Activated CD8-positive, alpha-beta T cell treated with anti-CD3 and anti-CD28 coated beads, Interleukin-2, amount 10 ng/mL, durations not matched to agents 7 days and 5 days (primary cell): ENCODE results near the gene IL12RB2. TPM values are rescaled to one million over a fixed set of nuclear protein-coding genes. Genes with fewer than 3 reads are reported as not detected.
A peak's percentile ranks its signal among the peaks of the same experiment; 100 is the strongest.
"Not testable (repeated sequence)": the region's sequence is repeated elsewhere in the genome, so short reads cannot be mapped to it uniquely, and the experiment has no call there.

ENCODE experiments used
- ATAC-seq: fragments of 150-1000 bp; cut with Tn5 transposase; one replicate; pipeline ENCODE4 v1.10.0; 2021; ENCODE audit warnings: moderate library complexity
- CTCF ChIA-PET: fragments of 350-600 bp; sonication (Branson Sonifier 250); formaldehyde crosslinking; loops from one replicate; lab custom pipeline; 2021; ENCODE audit warnings: antibody characterized with exemption; lab: Charles Lee
- POLR2A ChIA-PET: fragments of 350-600 bp; sonication (Branson Sonifier 250); formaldehyde crosslinking; loops from one replicate; lab custom pipeline; 2021; ENCODE audit warnings: antibody characterized with exemption; lab: Charles Lee
- DNase-seq: peaks from one replicate; pipeline ENCODE4 v3.0.0-alpha.2; 2020
- H3K27ac Mint-ChIP-seq: one replicate; pipeline ENCODE4 v1.8.0; 2021; ENCODE audit warnings: mild to moderate bottlenecking, mixed read lengths
- H3K27me3 Mint-ChIP-seq: one replicate; pipeline ENCODE4 v1.8.0; 2021; ENCODE audit warnings: low read depth, mixed read lengths
- H3K36me3 Mint-ChIP-seq: one replicate; pipeline ENCODE4 v1.8.0; 2021; ENCODE audit warnings: low read depth, mixed read lengths
- H3K4me1 Mint-ChIP-seq: one replicate; pipeline ENCODE4 v1.8.0; 2021; ENCODE audit warnings: low read depth, mixed read lengths
- H3K4me3 Mint-ChIP-seq: one replicate; pipeline ENCODE4 v1.8.0; 2021; ENCODE audit warnings: mild to moderate bottlenecking, mixed read lengths
- H3K9me3 Mint-ChIP-seq: one replicate; pipeline ENCODE4 v1.8.0; 2022; ENCODE audit warnings: mixed read lengths; ENCODE audit not compliant: insufficient read depth
- total RNA-seq, 2 experiments: library from RNA; stranded (reverse); gene quantifications; one replicate each; pipeline ENCODE4 v1.2.3, GENCODE V29; 2021

The IL12RB2 gene
- total RNA-seq, 2 experiments from 2014 or later = 17.3 to 19.6 TPM

- POLR2A ChIA-PET, H3K9me3 Mint-ChIP-seq, ATAC-seq, H3K4me1 Mint-ChIP-seq, CTCF ChIA-PET, H3K27ac Mint-ChIP-seq, DNase-seq, H3K4me3 Mint-ChIP-seq, H3K27me3 Mint-ChIP-seq: not testable (repeated sequence)
- peaks cover 49% of the 10 kb centered on the region for H3K36me3 Mint-ChIP-seq
Measured at GRCh38 chr1:67400029-67400786, 92.5 kb downstream of the IL12RB2 start.

GRCh38 chr1:67401443-67401842 is 93.8 kb downstream of the IL12RB2 start:
- H3K9me3 Mint-ChIP-seq = no peaks in the 10 kb centered on the region
- no peak overlapping the region for H3K27ac Mint-ChIP-seq
- ATAC-seq (no peak), DNase-seq (no peak)
- H3K27me3 Mint-ChIP-seq = no peaks in the 10 kb centered on the region
- no peak overlapping the region for H3K4me3 Mint-ChIP-seq
- H3K4me1 Mint-ChIP-seq = no peaks in the 10 kb centered on the region
- CTCF ChIA-PET = interaction anchor here (1.1 kb wide), 1 partner anchor 189 kb away, joined by 4 read pairs; no protein-coding TSS in a partner anchor
- POLR2A ChIA-PET = interaction anchor here (0.6 kb wide), 1 partner anchor 29 kb away, joined by 3 read pairs; no protein-coding TSS in a partner anchor
- H3K36me3 Mint-ChIP-seq = peaks cover 40% of the 10 kb centered on the region

- H3K36me3 Mint-ChIP-seq = peaks cover 32% of the 10 kb centered on the region
- H3K9me3 Mint-ChIP-seq = no peaks in the 10 kb centered on the region
- ChIA-PET POLR2A (no interaction called here), CTCF (no interaction called here)
- no peak overlapping the region for H3K4me3 Mint-ChIP-seq
- no peaks in the 10 kb centered on the region for H3K4me1 Mint-ChIP-seq
- ATAC-seq (no peak), DNase-seq (no peak)
- no peak overlapping the region for H3K27ac Mint-ChIP-seq
- H3K27me3 Mint-ChIP-seq = no peaks in the 10 kb centered on the region
Measured at GRCh38 chr1:67404212-67404620, 96.5 kb downstream of the IL12RB2 start.

GRCh38 chr1:67405473-67406245 is 98.0 kb downstream of the IL12RB2 start:
- CTCF ChIA-PET = no interaction called here
- ATAC-seq (no peak), DNase-seq (no peak)
- Mint-ChIP-seq H3K36me3 (peaks cover 41% of the 10 kb centered on the region), H3K4me3 (no peak overlapping the region), H3K4me1 (peaks cover 9% of the 10 kb centered on the region), H3K9me3 (no peaks in the 10 kb centered on the region), H3K27me3 (no peaks in the 10 kb centered on the region), H3K27ac (peak overlapping the region; percentile 5)
- POLR2A ChIA-PET = no interaction called here

GRCh38 chr1:67407498-67407897 is 99.8 kb downstream of the IL12RB2 start:
- Mint-ChIP-seq H3K27ac (no peak overlapping the region), H3K27me3 (no peaks in the 10 kb centered on the region), H3K4me1 (peaks cover 12% of the 10 kb centered on the region), H3K4me3 (no peak overlapping the region), H3K36me3 (peaks cover 47% of the 10 kb centered on the region), H3K9me3 (no peaks in the 10 kb centered on the region)
- ChIA-PET CTCF (interaction anchor here (1.0 to 1.4 kb wide), 5 partner anchors 9 to 265 kb away, joined by 3 to 4 read pairs (median 3); no protein-coding TSS in a partner anchor), POLR2A (no interaction called here)
- ATAC-seq (no peak), DNase-seq (no peak)

GRCh38 chr1:67408148-67408547 is 100.5 kb downstream of the IL12RB2 start:
- no peak overlapping the region for H3K4me3 Mint-ChIP-seq
- ATAC-seq (no peak), DNase-seq (no peak)
- peaks cover 12% of the 10 kb centered on the region for H3K4me1 Mint-ChIP-seq
- CTCF ChIA-PET = interaction anchor here (1.0 to 1.4 kb wide), 5 partner anchors 10 to 265 kb away, joined by 3 to 4 read pairs (median 3); no protein-coding TSS in a partner anchor
- no peaks in the 10 kb centered on the region for H3K9me3 Mint-ChIP-seq
- POLR2A ChIA-PET = interaction anchor here (1.6 kb wide), 1 partner anchor 22 kb away, joined by 4 read pairs; the partner anchor contains the start of gene SERBP1
- H3K27me3 Mint-ChIP-seq = no peaks in the 10 kb centered on the region
- H3K36me3 Mint-ChIP-seq = peaks cover 49% of the 10 kb centered on the region
- peak overlapping the region; percentile 22 for H3K27ac Mint-ChIP-seq

GRCh38 chr1:67413101-67413500 is 105.4 kb downstream of the IL12RB2 start:
- POLR2A ChIA-PET, H3K27ac Mint-ChIP-seq, DNase-seq, H3K4me3 Mint-ChIP-seq, ATAC-seq, H3K27me3 Mint-ChIP-seq, H3K9me3 Mint-ChIP-seq: not testable (repeated sequence)
- Mint-ChIP-seq H3K4me1 (peaks cover 38% of the 10 kb centered on the region), H3K36me3 (peaks cover 74% of the 10 kb centered on the region)
- CTCF ChIA-PET = interaction anchor here (0.7 kb wide), 1 partner anchor 262 kb away, joined by 3 read pairs; no protein-coding TSS in a partner anchor

GRCh38 chr1:67414574-67414973 is 106.9 kb downstream of the IL12RB2 start:
- H3K4me1 Mint-ChIP-seq = peaks cover 45% of the 10 kb centered on the region
- no peak for DNase-seq
- no peak overlapping the region for H3K4me3 Mint-ChIP-seq
- H3K27me3 Mint-ChIP-seq = no peaks in the 10 kb centered on the region
- ChIA-PET CTCF (no interaction called here), POLR2A (no interaction called here)
- no peak overlapping the region for H3K27ac Mint-ChIP-seq
- no peak for ATAC-seq
- peaks cover 77% of the 10 kb centered on the region for H3K36me3 Mint-ChIP-seq
- H3K9me3 Mint-ChIP-seq = no peaks in the 10 kb centered on the region

- CTCF ChIA-PET = interaction anchor here (1.9 kb wide), 1 partner anchor 86 kb away, joined by 5 read pairs; no protein-coding TSS in a partner anchor
- POLR2A ChIA-PET = interaction anchor here (1.0 kb wide), 1 partner anchor 15 kb away, joined by 3 read pairs; the partner anchor contains the start of gene SERBP1
Measured at GRCh38 chr1:67415041-67415440, 107.4 kb downstream of the IL12RB2 start.

GRCh38 chr1:67417733-67418132 is 110.1 kb downstream of the IL12RB2 start:
- not testable (repeated sequence) for DNase-seq, H3K9me3 Mint-ChIP-seq, H3K27me3 Mint-ChIP-seq, ATAC-seq, H3K4me3 Mint-ChIP-seq, H3K27ac Mint-ChIP-seq
- Mint-ChIP-seq H3K4me1 (peaks cover 56% of the 10 kb centered on the region), H3K36me3 (peaks cover 82% of the 10 kb centered on the region)
- ChIA-PET CTCF (interaction anchor here (0.7 to 1.1 kb wide), 2 partner anchors 11 to 204 kb away, joined by 3 read pairs; no protein-coding TSS in a partner anchor), POLR2A (interaction anchor here (0.7 kb wide), 1 partner anchor 193 kb away, joined by 3 read pairs; no protein-coding TSS in a partner anchor)

More at GRCh38 chr1:67415041-67415440, 107.4 kb downstream of the IL12RB2 start:
- Mint-ChIP-seq H3K9me3 (no peaks in the 10 kb centered on the region), H3K4me1 (peaks cover 45% of the 10 kb centered on the region), H3K27me3 (no peaks in the 10 kb centered on the region), H3K36me3 (peaks cover 77% of the 10 kb centered on the region), H3K27ac (no peak overlapping the region), H3K4me3 (no peak overlapping the region)
- no peak for DNase-seq
- ATAC-seq = no peak

- DNase-seq (no peak), ATAC-seq (no peak)
- H3K27me3 Mint-ChIP-seq = no peaks in the 10 kb centered on the region
- ChIA-PET POLR2A (interaction anchor here (2.2 kb wide), 1 partner anchor 10 kb away, joined by 9 read pairs; the partner anchor contains the start of gene SERBP1), CTCF (interaction anchor here (0.7 to 1.3 kb wide), 5 partner anchors 8 to 205 kb away, joined by 3 read pairs; no protein-coding TSS in a partner anchor)
- no peak overlapping the region for H3K4me3 Mint-ChIP-seq
- no peak overlapping the region for H3K27ac Mint-ChIP-seq
- H3K36me3 Mint-ChIP-seq = peaks cover 88% of the 10 kb centered on the region
- peaks cover 60% of the 10 kb centered on the region for H3K4me1 Mint-ChIP-seq
- no peaks in the 10 kb centered on the region for H3K9me3 Mint-ChIP-seq
Measured at GRCh38 chr1:67418839-67419586, 111.3 kb downstream of the IL12RB2 start.
